BLaER1 (cell line): Measurements from ENCODE around the gene RAB7B.
A peak's percentile ranks its signal among the peaks of the same experiment; 100 is the strongest.

ENCODE experiments used
- H3K27ac ChIP-seq: shearing (Covaris generic); formaldehyde crosslinking; 2 replicates; pipeline ENCODE4 v1.8.1; 2022
- H3K27me3 ChIP-seq: shearing (Covaris generic); formaldehyde crosslinking; 2 replicates; pipeline ENCODE4 v1.8.1; 2022
- H3K36me3 ChIP-seq: shearing (Covaris generic); formaldehyde crosslinking; 2 replicates; pipeline ENCODE4 v1.8.1; 2022
- H3K4me1 ChIP-seq: shearing (Covaris generic); formaldehyde crosslinking; 2 replicates; pipeline ENCODE4 v1.8.1; 2022
- H3K4me2 ChIP-seq: shearing (Covaris generic); formaldehyde crosslinking; 2 replicates; pipeline ENCODE4 v1.8.1; 2022
- H3K4me3 ChIP-seq: shearing (Covaris generic); formaldehyde crosslinking; 2 replicates; pipeline ENCODE4 v1.8.1; 2022
- H3K9ac ChIP-seq: shearing (Covaris generic); formaldehyde crosslinking; 2 replicates; pipeline ENCODE4 v1.8.1; 2022
- H3K9me3 ChIP-seq: shearing (Covaris generic); formaldehyde crosslinking; 2 replicates; pipeline ENCODE4 v1.8.1; 2022
- H4K20me1 ChIP-seq: shearing (Covaris generic); formaldehyde crosslinking; 2 replicates; pipeline ENCODE4 v1.8.1; 2022
- Cebpa-rat ChIP-seq: shearing (Covaris generic); IDR thresholded peaks from 2 replicates; pipeline ENCODE4 v1.8.1; 2022

RAB7B gene

DNA sequence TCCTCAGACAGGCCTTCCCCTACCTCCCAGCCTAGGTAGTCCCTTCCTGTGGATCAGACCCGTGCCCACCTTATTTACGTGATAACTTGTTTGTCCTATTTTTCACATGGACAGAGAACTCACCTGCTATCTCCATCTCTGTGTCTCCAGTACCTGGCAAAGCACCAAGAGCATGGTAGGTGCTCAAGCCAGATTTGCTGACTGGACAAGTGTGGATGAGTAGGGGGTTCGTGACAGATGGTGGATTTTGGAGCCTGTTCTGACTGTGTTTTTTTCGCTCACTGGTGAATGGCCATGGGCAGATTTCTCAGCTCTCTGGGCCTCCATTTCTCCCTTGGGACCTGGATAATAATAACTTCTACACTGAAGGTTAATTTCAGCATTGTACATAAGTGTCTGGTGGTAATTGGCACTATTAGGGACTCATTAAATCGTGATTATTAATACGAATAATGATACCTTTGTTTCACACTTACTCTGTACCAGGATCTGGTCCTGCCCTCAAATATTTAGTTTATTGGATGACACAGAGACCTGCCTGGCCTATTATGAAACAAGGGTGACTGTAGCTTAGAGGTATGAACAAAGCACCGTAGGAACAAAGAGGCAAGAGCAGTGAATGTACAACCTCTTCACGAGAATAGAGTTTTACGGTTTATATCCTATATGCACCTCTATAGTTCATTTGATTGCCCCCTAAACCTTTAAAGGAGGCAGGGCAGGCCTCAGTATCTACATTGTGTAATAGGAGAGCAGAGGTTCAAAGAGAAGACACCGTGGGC is 35.5 kb downstream of the RAB7B start:
- Histone ChIP-seq H3K36me3 (no peaks in the 10 kb centered on the region), H3K4me3 (no peak overlapping the region), H3K9me3 (no peaks in the 10 kb centered on the region), H3K9ac (no peak overlapping the region), H3K4me1 (peaks cover 64% of the 10 kb centered on the region), H3K27me3 (no peaks in the 10 kb centered on the region), H3K27ac (no peak overlapping the region), H4K20me1 (no peaks in the 10 kb centered on the region), H3K4me2 (peak overlapping the region; percentile 10)
- no peak for TF ChIP-seq Cebpa-rat

DNA sequence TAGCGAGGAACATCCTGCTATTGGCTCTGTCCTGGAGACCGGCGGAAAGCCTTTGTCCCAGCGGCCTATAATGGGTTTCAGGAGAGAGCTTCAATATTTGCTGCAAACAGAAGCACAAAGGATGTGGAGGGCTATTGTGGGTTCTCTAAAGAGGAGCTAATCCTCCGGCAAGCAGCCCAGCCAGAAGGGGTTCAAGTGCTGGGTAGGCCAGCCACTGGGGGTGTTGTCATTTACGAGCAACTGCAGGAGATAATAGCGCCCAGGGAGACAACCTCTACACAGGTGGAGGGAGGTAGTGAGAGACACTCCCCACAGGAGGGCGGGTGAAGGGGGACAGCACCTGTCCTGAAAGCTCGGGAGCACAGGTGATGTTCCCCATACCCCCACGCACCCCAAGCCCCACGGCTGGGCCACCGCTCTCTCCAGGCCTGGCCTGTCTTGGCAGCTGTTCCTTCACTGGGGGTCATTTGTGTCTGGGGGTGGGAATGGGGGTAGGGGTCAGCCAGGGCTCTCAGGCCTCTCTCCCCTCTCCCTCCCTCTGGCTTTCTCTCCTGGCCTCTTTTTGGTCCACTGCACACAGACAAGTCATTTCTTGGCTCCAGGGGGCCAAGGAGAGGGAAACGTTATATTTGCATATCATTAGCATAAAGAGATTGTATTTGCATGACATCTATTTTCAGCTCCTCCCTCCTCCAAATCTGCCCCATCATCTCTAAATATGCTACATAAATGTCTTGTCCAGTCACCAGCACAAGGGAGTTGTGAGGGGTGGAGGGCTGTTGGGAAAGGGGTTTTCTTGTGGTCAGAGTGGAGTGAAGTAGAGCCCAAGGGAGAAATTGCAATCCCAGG is 37.9 kb downstream of the RAB7B start:
- H3K27ac ChIP-seq, result no peak overlapping the region
- peak overlapping the region; percentile 51 for H3K4me2 ChIP-seq
- H3K36me3 ChIP-seq, result no peaks in the 10 kb centered on the region
- H3K27me3 ChIP-seq, result no peaks in the 10 kb centered on the region
- no peak overlapping the region for H3K4me3 ChIP-seq
- H3K9me3 ChIP-seq, result no peaks in the 10 kb centered on the region
- no peaks in the 10 kb centered on the region for H4K20me1 ChIP-seq
- no peak for TF ChIP-seq Cebpa-rat
- H3K4me1 ChIP-seq, result peaks cover 61% of the 10 kb centered on the region
- no peak overlapping the region for H3K9ac ChIP-seq

DNA sequence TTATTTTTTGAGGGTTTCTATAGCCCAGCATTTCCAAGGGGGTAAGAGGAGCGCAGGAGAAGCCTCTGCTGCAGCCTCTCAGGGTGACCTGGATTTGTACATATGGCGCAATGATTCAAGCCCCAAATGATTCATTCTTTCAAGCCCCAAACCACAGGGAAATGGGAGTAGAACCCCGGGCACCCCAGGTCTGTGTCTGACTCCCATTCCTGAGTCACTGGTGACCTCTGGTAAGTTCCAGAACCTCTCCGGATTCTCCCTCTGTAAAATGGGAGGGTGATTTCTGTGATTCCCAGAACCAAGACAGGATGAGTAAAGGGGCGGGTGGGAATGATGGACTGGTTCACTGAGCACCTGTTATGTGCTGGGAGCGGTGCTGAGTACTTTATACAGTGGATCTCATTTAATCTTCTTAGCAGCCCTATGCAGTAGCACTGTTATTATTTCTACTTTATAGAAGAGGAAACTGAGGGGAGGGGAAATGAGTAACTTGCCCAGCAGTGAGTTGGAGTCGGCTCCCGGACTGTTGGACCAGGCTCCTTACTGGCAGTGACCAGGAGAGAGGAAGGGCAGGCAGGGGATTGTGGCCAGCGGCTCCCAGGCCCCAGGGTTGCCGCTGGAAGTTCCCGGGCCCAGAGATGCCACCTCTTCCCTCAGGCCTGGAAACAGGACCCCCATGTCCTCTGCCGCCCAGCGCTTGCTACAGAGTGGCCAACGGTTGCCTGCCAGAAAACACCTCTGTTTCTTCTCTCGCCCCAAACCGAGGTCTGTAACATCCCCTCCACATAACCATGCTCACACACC is 39.6 kb downstream of the RAB7B start:
- peaks cover 60% of the 10 kb centered on the region for H3K4me1 ChIP-seq
- H3K27me3 ChIP-seq, result no peaks in the 10 kb centered on the region
- no peaks in the 10 kb centered on the region for H3K9me3 ChIP-seq
- no peak overlapping the region for H3K9ac ChIP-seq
- no peak overlapping the region for H3K27ac ChIP-seq
- H4K20me1 ChIP-seq, result no peaks in the 10 kb centered on the region
- TF ChIP-seq Cebpa-rat, result no peak
- no peak overlapping the region for H3K4me2 ChIP-seq
- no peaks in the 10 kb centered on the region for H3K36me3 ChIP-seq
- H3K4me3 ChIP-seq, result no peak overlapping the region

DNA sequence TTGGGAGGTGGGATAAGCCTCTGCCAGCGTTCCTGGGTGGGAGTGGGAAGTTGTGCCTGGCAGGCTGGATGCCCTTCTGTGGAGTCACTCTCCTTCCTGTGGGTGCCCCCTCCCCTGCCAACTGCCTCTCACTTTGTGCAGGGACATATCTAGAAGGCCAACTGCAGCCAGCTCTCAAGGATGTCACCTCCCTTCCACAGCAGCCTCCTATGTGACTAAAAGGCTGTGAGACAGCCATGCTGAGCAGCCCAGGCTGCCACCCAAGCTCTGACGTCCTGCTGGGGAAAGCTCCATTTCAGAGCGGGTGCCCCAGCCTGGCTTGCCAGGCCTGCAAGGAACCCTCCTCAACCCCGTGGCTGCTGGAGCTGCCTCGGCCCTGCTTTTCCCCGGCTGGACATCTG is 40.4 kb downstream of the RAB7B start:
- H3K9ac ChIP-seq, result no peak overlapping the region
- H3K4me3 ChIP-seq, result no peak overlapping the region
- H3K36me3 ChIP-seq, result no peaks in the 10 kb centered on the region
- H3K27ac ChIP-seq, result no peak overlapping the region
- H3K4me2 ChIP-seq, result peak overlapping the region; percentile 37; the same call in 1 of the 2 replicates
- no peaks in the 10 kb centered on the region for H3K9me3 ChIP-seq
- H4K20me1 ChIP-seq, result no peaks in the 10 kb centered on the region
- peaks cover 54% of the 10 kb centered on the region for H3K4me1 ChIP-seq
- H3K27me3 ChIP-seq, result no peaks in the 10 kb centered on the region
- no peak for TF ChIP-seq Cebpa-rat

DNA sequence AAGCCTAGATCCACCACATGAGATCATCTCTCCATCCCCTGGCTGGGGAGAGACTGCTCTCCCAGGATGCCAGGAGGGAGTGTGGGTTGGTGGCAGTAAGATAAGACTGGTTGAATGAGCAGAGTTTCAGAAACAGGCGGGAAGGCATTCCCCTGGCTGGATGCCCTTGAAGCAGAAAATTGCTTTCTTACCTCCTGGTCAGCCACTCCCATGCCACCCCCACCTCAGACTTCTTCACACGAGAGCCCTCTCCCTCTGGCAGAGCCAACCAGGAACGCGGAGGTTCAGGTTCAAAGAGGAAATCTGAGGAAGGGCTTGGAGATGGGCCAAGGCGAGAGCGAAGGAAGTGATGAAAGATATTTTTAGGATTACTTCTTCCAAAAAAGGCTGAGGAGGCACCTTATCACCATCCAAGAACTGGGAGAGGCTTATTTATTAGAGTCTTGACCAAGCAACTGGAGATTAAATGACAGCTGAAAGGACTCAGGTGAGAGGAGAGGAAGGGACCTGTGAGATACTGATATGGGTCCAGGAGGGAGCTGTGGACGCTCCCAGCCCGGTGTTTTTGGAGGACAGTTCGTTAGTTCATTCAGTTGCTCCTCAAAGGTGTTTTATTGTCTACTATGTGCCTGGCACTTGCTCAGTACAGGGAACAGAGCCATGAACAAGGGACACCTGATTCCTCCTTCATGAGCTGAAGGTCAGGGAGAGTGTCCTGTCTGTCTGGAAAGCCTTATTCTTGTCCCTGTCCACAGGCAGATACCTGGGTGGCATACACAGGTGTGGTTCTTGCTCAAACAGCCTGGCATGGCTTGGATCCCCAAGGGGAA is 41.0 kb downstream of the RAB7B start:
- no peak overlapping the region for H3K4me3 ChIP-seq

DNA sequence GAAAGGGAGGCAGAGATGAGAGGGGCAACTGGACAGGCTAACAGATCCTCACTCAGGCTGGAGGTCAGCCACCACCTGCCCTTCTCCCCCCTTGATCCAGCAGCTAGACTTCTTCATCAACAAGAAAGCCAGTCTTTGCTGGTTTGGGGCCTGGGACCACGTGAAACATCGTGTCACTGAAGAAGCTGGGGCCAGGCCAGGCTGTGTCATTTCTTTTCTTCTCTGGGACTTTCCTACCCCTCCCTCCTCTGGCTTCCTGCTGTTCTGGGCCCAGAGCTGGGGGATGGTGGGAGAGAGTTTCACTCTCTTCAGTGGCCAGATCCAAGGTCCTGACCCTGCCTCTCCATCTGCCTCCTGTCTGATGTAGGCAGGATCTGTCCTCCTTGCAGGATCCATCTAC is 41.8 kb downstream of the RAB7B start:
- Histone ChIP-seq H3K9ac (no peak overlapping the region), H3K4me1 (peaks cover 50% of the 10 kb centered on the region), H3K4me2 (peak overlapping the region; percentile 37), H3K27ac (peak overlapping the region; percentile 31; the same call in 1 of the 2 replicates), H3K4me3 (no peak overlapping the region), H3K9me3 (no peaks in the 10 kb centered on the region), H4K20me1 (no peaks in the 10 kb centered on the region), H3K36me3 (no peaks in the 10 kb centered on the region), H3K27me3 (no peaks in the 10 kb centered on the region)
- TF ChIP-seq Cebpa-rat, result no peak

More for the DNA sequence above, 41.0 kb downstream of the RAB7B start:
- no peaks in the 10 kb centered on the region for H4K20me1 ChIP-seq
- H3K9ac ChIP-seq, result no peak overlapping the region
- no peak for TF ChIP-seq Cebpa-rat
- H3K27me3 ChIP-seq, result no peaks in the 10 kb centered on the region
- peaks cover 49% of the 10 kb centered on the region for H3K4me1 ChIP-seq
- peak overlapping the region; percentile 37 for H3K4me2 ChIP-seq
- no peaks in the 10 kb centered on the region for H3K9me3 ChIP-seq
- H3K36me3 ChIP-seq, result no peaks in the 10 kb centered on the region
- peak overlapping the region; percentile 31; the same call in 1 of the 2 replicates for H3K27ac ChIP-seq

DNA sequence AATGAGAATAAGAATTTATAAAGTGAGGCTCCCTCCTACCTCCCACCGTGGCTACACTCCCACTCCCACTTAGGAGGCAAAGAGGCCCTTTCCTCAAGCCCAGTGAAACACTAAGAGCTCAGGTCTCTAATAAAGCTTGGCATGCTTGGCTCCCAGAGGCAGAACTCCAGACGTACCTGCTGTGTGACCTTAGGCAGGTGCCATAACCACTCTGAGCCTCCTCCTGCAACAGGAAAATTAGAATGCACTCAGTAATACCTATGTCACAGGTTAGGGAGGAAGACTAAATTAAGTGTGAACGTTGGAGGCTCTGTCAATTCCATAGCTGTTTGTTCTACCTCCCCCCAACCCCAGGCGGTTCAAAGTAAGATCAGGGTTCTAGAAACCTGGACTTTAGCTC is 43.4 kb downstream of the RAB7B start:
- Histone ChIP-seq H3K4me1 (peaks cover 49% of the 10 kb centered on the region), H3K4me3 (no peak overlapping the region), H3K27me3 (no peaks in the 10 kb centered on the region), H3K9me3 (no peaks in the 10 kb centered on the region), H4K20me1 (no peaks in the 10 kb centered on the region), H3K9ac (no peak overlapping the region), H3K36me3 (no peaks in the 10 kb centered on the region), H3K4me2 (no peak overlapping the region), H3K27ac (no peak overlapping the region)
- no peak for TF ChIP-seq Cebpa-rat

DNA sequence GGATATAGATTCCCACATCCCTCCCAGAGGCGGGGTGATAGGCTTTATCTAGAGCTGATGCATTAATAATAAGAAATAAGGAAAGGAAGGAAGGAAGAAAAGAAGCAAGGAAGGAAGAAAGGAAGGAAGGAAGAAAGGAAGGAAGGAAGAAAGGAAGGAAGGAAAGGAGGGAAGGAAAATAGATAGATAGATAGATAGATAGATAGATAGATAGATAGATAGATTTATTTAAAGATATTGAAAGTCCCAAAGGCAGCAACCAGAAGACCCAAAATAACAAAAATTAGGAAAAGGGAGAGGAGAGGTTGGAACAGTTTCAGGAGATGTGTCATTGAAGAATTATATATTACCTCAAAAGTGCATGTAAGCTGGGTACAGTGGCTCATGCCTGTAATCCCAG is 47.7 kb downstream of the RAB7B start:
- H3K4me2 ChIP-seq, result peak overlapping the region; percentile 74; the same call in 1 of the 2 replicates

More for the DNA sequence above, 47.7 kb downstream of the RAB7B start:
- H3K4me1 ChIP-seq, result peaks cover 46% of the 10 kb centered on the region
- no peaks in the 10 kb centered on the region for H3K27me3 ChIP-seq
- H3K27ac ChIP-seq, result no peak overlapping the region
- no peak overlapping the region for H3K9ac ChIP-seq
- no peak overlapping the region for H3K4me3 ChIP-seq
- no peak for TF ChIP-seq Cebpa-rat
- no peaks in the 10 kb centered on the region for H3K9me3 ChIP-seq
- H3K36me3 ChIP-seq, result no peaks in the 10 kb centered on the region
- no peaks in the 10 kb centered on the region for H4K20me1 ChIP-seq
